ENCODE results near the gene RAB37.

Gene RAB37

DNA sequence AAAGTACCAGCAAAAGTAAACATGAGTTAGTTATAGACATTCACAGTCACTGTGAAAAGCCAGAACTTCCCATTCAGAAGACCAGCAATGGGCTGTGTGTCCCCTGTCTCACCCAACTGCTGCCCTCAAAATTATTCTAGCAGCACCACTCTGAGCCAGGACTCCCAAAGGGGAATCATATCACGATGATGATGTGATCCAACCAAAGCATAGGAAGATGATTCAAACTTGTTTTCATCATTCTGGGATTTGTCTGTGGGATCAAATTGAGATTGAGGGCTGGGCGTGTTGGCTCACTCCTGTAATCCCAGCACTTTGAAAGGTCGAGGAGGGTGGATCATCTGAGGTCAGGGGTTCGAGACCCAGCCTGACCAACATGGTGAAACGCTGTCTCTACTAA lies 45.5 kb downstream of the RAB37 start:
- DNase-seq: no peak

- DNase-seq: no peak
Measured at GRCh38 chr17:74784125-74784810, 47.2 kb downstream of the RAB37 start.

DNA sequence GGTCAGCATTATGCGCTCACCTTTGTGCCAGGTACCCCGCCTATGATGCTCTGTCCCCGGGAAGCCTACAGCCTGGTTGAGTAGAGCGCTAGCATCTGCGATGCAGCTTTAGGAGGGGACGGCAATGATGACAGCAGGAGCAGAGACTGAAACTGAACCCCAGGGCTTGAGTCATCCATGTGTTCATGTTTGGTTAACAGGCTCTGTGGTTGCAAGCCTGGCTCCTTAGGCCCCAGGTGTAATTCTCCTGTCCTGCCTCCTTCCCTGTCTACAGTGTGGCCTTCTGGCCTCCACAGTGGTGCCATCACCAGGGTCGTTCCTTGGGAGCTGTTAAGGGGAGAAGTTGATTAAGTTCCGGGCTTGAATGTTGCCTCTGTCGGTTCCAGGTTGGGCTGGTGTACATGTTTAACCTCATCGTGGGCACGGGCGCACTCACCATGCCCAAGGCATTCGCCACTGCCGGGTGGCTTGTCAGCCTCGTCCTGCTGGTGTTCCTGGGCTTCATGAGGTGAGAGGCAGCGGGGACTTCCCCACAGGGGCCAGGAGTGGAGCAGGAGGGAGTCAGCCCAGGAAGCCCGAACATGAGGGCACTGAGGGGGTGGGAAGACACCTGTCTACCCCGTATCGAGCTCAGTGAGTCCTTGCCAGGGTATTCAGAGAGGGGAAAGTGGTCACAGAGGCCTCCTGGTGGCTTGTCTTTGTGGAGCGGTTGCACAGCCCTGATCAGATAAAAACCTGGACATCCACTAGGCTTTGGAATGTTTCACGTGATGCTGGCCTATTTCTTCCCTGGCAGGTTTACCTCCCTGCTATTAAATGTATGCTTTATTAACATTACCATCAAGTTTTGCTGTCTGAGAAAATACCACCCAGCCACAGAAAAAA lies 48.3 kb downstream of the RAB37 start:
- no peak for DNase-seq

- DNase-seq: no peak
Measured at GRCh38 chr17:74785981-74786360, 48.9 kb downstream of the RAB37 start.

DNA sequence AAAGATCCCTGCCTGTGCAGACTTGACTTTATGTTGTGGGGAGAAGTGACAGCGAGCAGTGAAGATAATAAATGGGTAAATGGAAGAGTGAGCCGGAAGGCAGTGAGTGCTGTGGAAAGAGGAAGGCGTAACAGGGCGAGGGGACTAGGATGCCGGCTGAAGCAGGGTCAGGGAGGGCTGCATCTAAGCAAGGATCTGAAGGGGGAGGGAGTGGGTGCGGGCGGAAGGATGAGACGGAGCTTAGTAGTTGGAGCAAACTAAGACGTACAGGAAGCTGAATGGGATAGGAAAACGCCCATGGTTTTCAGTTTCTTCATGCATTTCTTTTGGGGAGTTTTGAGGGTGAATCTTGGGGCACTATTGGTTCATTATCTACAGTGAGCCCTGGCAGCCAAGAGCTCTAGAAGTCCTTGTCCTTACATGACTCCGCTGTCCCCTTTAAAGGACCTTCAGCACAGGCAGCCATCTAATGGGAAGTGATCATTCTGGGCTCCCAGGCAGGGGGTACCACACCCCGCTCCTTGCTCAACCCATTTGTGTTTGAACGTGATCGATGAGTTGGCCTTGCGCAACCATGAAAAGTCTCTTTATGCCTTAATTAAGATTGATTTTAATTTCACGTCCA lies 49.5 kb downstream of the RAB37 start:
- no peak for DNase-seq

- DNase-seq: no peak
Measured at GRCh38 chr17:74790161-74791058, 53.4 kb downstream of the RAB37 start.

GRCh38 chr17:74792586-74793105 lies 55.6 kb downstream of the RAB37 start:
- no peak for DNase-seq

GRCh38 chr17:74795327-74796020 lies 58.4 kb downstream of the RAB37 start:
- no peak for DNase-seq

DNA sequence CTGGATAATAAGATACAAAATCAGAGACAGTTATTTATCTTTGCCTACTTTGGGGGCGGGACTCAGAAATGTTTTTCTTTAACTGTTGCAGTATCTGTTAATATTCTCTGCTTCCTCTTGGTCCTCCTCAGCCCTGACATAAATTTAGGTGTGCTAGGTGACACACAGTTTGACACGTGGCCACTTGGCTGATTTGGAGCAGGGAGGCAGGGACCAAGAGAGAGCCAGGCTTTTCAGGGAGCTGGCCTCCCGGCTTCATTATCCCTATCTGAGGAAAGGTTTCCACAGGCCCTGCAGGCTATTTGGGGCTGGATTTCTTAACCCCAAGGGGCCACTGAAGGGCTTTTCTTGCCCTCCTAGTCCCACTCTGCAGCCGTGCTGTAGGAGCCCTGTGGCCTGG lies 59.2 kb downstream of the RAB37 start:
- no peak for DNase-seq

DNA sequence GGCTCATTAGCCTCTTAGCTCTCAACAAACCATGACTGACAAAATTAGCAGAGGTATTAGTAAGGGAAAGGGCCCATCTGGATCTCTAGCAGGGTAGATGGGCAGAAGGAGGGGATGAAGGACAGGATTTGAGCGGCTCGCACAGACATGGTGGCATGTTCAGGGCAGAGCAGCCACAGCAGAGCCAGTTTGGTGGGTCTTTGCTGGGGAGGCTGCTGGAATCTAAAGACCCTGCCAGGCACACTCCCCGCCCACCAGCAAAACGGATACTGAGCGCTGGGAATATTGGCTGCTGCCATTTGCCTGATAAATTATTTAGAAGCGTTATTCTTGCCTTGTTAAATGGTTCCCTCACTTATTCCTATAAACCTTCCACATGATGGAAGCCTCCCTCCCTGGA lies 59.8 kb downstream of the RAB37 start:
- no peak for DNase-seq

All from RPMI8226 (cell line).